Adrenal gland (tissue), 5 donors: ENCODE data around the gene MALT1.

Source experiments
- POLR2A ChIP-seq, 2 donors: fragments of 450-650 bp; IDR thresholded peaks; one replicate each; pipeline ENCODE4 v1.6.1; 2017; ENCODE audit warnings: antibody characterized with exemption in 2 of 2, mild to moderate bottlenecking in 2 of 2, moderate library complexity in 1 of 2
- TF ChIP-seq, protein P1 (sequence below), 6 experiments: fragments of 450-650 bp in 4 of 6; fragments of 200-600 bp in 2 of 6; sonication (generic) in 1 of 6; IDR thresholded peaks; 1 replicate in 5 of 6; 2 replicates in 1 of 6; pipeline versions ENCODE4 v1.5.1 to v1.8.0; 2016 to 2021; ENCODE audit warnings: antibody characterized with exemption in 6 of 6, mild to moderate bottlenecking in 2 of 6, moderate library complexity in 1 of 6
- donor health status: DM: no; HTN: no; CAD: no.

DNA sequence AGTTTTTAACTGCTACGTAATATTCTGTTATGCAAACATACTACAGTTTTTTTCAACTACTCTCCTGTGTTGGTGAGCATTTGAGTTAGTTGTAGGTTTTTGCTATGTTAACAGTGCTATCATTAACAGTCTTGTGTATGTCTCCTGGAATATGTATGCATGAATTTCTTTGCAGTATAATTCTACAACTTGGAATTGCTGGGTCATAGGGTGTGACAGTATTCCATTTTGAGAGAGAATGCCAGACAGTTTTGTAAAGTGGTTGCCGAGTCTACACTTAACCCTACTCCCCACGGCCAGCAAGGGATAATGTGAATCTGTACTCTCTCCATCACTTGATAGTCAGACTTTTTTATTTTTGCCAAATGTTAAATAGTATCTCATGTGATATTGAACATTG lies 67.1 kb downstream of the MALT1 start:
- TF ChIP-seq, protein P1, sequence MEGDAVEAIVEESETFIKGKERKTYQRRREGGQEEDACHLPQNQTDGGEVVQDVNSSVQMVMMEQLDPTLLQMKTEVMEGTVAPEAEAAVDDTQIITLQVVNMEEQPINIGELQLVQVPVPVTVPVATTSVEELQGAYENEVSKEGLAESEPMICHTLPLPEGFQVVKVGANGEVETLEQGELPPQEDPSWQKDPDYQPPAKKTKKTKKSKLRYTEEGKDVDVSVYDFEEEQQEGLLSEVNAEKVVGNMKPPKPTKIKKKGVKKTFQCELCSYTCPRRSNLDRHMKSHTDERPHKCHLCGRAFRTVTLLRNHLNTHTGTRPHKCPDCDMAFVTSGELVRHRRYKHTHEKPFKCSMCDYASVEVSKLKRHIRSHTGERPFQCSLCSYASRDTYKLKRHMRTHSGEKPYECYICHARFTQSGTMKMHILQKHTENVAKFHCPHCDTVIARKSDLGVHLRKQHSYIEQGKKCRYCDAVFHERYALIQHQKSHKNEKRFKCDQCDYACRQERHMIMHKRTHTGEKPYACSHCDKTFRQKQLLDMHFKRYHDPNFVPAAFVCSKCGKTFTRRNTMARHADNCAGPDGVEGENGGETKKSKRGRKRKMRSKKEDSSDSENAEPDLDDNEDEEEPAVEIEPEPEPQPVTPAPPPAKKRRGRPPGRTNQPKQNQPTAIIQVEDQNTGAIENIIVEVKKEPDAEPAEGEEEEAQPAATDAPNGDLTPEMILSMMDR (IDR thresholded peaks at IDR 0.05) = no peak
- TF ChIP-seq POLR2A (IDR thresholded peaks at IDR 0.05) = no peak
